Stimulated activated CD4-positive, alpha-beta T cell treated with anti-CD3 and anti-CD28 coated beads, TNF-alpha, amount 100 ng/mL, for 24 hours (primary cell): ENCODE measurements around the gene NR2C2.
A peak's percentile ranks its signal among the peaks of the same experiment; 100 is the strongest.

Source experiments
- DNase-seq, 3 experiments: peaks; one replicate each; pipeline ENCODE4 v3.0.0-alpha.2; 2020; ENCODE audit warnings: low read depth in 3 of 3

NR2C2 gene

DNA sequence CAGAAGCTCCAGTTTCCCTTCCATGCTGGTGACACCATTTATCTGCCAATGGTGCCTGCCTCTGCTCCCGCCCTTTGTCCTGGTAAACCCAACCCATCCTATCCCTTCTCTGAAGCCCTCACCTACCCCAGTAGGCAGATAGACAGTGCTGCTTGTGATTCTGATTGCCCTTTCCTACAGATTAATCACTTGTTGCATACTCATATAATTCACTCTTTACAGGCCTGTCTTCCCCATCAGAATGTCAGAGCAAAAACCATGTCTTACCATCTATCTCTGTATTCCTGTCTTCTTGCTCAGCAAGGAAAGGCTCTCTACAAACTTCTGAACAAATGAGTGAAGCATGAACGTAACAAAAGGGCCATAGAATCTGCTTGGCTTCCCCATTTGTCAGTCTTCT is 69.8 kb downstream of the NR2C2 start:
- no peak for DNase-seq

DNA sequence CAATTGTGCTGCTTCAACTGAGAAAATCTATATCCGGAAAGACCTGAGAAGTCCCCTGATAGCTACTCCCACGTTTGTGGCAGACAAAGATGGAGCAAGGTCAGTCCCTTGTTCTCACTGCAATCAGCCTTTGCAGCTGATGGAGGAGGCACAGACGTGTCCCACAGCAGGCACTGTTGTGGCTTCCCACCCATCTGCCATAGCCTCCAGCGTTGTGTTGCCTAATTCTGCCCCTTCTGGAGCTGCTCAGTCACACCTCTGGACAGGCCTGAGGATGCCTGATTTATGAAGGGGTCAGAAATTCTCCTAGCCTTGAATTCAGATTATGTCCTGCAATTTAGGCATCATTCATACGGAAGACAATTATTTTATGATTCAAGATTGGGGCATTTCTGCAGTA is 75.9 kb downstream of the NR2C2 start:
- DNase-seq: no peak

DNA sequence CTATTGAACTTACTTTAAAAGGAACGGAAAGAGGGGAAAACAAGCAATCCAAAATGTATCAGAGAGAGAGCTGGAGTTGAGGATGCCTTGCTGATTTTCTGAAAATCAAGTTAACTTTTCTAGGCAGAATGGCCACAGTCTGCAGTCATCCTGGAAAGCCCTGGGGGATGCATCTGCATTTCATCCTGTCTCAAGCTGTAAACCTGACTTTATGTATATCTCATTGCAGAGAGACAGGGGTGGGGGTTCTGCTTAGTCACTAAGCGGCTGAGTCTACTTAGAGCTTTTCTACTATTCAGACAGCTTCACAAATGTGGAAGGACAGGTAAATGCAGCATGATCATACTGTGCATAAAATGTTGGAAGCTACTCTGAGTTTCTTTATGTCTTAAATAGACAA is 76.3 kb downstream of the NR2C2 start:
- DNase-seq: no peak

DNA sequence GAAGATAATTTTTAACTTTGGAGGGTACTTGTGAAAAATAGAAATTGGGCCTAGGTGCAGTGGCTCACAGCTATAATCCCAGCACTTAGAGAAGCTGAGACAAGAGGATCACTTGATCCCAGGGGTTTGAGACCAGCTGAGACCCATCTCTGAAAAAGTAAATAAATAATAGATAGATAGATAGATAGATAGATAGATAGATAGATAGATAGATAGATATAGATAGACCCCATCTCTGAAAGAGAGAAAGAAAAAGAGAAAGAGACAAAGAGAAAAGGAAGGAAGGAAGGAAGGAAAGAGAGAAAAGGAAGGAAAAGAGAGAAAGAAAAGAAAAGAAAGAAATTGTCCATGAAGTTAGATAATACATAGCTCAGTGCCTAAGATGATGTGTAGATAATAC is 82.2 kb downstream of the NR2C2 start:
- no peak for DNase-seq

DNA sequence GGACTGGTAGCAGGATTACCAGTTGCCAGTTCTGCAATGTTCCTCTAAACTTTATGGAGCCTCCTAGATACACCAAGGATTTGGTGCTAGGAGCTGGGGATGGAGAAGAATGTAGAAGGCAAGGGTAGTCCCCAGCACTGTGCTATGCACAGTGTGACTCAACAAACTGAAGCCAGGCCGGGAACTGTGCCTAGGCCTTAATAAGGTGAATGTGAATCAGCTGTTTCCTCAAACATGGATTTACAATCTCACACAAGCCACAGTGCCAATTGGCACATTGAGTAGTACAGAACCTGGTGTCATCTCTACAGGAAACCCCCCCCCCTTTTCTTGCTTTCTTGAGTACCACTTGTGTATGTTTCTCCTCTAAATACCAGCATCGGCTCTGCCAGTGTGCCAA is 85.3 kb downstream of the NR2C2 start:
- no peak for DNase-seq

DNA sequence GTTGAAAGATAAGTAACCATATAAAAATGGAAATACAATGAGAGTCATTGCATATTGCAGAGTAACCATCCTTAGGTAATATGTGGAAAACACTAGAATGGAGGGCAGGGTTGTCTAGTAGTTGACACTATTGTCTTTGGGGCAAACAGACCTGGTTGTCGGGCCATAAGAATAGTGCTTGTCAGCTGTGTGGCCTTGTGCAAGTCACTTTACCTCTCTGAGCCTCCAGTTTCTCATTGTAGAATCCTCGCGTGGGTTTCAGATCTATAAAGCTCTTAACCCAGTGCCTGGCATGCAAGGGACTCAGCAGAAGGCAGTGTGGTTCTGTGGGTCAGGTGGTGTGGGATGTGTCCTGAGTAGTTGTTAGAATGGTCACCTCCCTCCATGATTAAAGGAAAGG is 85.7 kb downstream of the NR2C2 start:
- no peak for DNase-seq

DNA sequence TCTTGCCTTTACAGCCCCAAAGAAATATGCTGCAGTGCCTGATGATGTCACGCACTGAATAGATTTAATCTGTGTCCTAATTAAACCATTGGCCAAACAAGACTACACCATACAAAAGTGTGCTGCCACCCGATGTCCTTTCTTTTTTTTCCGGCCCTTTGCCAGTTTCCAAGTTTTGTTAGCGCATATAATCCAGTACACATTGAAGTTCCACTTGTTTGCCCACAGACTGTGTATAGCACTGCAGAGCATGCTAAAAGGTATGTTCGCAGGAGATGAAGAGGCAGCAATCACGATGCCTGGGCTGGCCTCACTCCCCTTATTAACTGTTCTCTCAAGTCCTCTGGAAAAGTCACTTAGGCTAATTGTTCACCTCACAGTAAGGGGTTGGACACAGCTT is 90.9 kb downstream of the NR2C2 start:
- DNase-seq: no peak

DNA sequence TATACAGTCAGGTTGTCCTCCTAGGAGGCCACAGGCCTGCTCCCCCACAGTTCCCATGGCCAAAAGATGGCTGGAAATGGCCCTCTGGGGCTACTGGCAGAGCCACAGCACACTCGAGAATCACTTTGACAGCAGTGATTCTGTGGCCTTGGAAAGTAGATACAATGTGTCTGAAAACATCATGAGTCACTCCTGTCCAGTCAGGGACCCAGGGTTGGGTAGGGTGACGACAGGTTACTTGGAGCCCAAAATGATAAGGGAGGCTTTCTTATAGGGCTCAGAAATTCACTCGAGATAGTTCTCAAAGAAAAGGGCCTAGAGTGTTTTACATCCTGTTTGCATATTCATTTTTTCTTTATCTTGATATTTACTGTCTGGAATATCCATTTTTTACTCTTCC is 93.5 kb downstream of the NR2C2 start:
- no peak for DNase-seq

DNA sequence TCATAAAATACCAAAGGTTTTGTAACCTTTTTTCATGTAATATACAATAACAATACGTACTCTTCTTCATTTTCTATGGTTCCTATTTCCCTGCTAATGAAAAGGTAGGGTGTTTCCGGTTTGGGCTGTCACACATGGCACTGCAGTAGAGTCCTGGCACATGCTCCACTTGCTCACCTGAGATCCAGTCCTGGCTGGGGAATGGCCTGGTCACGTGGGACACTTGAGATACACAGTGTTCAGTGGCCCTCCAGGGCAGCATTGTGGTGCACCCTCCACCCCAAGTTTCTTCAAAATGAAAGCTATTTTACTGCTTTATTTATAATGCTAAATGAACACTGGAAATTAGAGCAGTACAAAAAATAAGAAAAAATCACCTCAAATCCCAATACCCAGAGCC is 94.6 kb downstream of the NR2C2 start:
- DNase-seq: no peak

DNA sequence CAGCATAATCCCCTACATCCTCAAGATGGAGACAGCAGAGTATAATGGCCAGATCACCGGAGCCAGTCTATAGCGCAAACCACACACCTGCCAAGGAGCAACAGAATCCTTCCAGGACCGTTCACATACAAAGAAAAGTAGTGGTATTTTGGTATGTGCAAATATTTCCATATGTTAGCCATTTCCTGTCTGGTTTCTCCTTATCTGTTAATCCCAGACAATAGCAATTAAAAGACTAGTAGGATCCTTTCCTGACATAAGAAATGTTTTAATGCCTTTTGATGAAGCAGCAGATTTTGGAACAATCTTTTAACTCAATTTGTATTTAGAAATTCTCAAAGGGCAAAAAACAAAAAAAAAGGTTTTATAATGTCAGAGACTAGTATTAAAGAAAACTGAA is 95.6 kb downstream of the NR2C2 start:
- no peak for DNase-seq

DNA sequence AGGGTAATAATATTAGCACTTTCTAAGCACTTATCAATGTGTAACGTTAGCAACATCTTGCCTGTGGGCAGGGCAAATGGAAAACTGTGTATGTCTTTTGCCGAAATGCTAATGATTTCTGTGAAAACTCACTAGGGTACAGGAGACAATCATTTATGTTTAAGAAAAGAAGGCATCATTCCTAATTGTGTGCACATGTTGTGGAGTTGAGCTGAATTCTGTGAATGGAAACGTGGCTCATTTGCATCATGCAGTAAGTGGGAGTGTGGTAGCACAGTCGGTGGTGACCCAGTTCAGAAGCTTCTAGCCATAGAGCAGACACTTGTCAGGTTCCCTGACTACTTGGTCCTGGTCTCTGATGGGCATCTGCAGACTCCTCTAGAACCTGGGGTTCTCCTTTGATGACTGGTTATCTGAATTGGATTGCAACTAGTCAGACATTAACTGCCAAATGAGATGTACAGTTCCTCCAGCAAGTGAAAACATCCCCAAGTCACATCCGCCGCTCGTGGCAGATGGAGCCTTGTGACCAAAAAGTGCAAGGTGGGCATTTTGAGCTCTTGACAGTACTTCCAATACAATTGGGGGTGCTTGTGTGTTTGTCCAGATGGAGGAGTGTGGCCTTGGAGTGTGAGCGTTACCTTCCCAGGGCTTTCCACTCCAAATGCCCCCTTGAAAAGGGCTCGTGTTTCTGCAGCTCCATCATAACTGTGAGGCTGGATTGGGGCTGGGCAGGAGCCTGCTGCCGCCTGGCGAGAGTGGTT is 96.2 kb downstream of the NR2C2 start:
- no peak for DNase-seq

DNA sequence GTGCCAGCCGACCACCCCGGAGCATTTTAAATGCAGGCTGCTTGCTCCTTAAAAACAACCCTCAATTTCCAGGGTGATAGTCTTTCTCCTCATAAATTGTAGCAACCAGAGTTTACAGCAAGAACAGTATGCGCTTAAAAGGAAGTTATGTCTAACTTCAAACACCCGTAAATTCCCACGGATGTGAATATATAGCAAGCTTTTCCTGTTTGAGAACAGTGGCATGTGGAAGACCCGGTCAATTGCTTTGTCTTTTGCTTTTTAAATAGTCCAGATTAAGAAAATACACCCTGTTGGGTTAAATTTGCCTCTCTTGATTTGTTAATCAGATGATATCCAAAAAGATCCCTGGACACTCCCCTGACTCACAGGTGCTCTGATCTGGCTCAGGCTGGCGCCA is 96.9 kb downstream of the NR2C2 start:
- no peak for DNase-seq

DNA sequence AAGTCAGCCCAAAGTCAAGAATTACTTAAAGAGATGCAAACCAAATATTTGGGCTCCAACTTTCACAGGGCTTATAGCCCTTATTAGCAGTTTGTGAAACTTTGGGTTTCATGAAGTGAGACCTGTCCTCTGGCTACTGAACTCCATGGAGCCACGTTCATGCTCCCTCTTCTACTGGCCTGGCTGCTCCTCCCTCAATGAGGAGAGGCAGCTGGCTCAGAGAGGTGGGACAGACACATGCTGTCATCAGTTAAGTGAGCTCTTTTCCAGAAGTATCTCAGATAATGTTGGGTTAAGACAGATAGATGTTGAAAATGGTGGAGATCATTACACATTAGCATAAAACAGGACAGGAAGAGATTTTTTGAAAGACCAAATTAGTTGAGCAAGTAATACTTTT is 98.3 kb downstream of the NR2C2 start:
- DNase-seq: no peak

DNA sequence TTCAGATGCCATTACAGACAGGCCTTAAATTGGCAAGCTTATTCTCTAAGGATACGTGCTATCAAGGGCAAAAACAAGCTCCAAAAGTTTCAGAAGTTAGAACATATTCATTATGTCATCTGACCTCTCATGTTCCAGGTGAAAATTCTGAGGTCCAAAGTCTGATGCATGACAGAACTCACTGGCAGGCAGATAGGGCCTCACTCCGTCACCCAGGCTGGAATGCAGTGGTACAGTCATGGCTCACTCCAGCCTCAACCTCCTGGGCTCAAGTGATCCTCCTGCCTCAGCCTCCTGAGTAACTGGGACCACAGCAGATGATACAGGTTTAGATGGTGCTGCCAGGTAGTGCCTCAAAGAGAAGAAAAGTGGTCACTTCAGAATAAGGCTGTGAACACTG is 102.2 kb downstream of the NR2C2 start:
- no peak for DNase-seq

DNA sequence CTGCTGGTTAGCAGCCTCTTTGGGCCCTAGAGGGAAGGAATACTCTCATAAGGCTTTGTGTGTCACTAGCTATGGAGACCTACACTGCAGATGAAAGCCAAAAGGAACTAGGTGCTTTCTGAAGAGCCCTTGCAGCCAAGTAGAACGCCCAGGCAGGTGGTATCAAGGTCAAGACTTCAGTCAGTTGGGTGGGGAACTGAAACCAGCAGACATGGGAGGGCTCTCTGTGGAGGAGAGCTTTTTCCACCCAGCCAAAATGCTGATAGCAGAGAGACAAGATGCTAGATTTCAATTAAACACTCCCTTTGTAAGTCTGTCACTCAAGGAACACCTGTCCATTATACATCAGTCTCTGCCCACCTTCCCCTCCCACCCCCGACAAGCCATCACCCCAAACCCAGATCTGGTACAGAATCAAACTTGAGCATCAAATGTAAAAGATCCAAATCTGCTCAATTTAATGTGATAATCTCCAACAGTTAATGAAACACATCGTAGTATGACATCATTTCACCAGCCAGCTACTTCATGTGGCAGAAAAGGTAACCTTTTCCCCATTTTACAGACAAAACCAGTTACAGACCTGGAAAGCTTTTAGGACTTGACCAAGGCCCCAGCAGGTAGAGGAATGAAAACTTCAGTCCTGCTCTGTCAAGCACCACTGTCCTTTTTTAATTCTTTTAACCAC is 103.2 kb downstream of the NR2C2 start:
- DNase-seq: no peak

DNA sequence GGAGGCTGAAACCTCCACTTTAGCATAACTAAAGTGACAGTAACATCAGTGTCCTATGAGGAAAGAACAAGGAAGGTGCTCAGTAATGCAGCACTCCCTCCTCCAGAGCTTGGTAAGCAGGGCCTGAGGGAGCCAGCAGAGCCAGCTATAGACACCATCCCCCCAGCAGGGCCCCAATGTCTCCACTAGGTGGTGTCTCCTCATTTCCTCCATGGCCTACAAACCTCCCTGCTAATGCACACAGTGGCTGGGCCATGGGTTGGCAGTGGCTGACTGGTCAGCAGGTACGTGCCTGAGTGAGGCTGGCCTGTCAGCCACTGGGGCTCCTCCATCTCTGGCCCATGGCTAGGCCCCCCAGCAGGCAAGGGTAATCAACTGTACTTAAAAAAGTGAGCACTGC is 104.1 kb downstream of the NR2C2 start:
- peak in 2 of 3 experiments; percentile 13 to 30 for DNase-seq

DNA sequence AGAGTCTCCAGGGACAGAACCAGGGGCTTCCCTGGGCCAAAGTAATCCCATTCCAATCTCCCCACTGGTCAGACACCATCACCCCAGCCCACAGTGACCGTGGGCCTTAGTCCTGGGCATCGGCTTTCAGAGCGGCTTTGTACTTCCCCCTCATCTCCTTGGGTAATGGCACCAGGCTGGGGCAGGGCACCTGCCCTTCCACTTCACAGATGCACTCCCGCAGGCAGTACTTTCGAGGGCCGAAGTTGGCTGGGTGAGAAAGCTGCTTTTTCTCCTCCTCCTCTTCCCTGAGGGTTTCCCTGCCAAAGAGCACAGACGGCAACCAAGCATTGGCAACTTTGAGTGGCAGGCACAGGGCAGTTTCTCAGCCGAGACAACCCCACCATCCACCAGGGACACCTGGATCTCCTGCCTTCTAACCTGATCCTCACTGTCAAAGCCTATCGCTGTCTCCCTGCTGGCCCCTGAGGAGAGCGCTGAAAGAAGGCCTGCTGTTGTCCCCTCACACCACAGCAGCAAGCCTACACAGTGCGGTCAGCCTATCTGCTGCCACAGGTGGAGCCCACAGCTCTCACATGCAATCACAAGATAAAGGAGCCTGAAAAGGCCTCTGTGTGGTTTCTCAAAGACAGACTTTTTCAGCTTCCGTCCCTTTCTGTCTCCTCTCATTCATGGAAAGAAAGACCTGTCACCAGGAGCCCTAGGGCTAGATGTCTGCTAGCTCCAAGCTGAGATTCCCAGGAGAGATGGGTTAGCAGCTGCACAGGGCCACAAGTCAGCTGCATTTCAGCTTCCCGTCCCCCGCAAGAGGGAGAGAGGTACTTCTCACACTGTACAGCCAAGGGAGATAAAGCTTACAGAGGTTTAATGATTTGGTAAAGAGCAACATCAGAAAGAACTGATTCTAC is 105.2 kb downstream of the NR2C2 start:
- DNase-seq: no peak

DNA sequence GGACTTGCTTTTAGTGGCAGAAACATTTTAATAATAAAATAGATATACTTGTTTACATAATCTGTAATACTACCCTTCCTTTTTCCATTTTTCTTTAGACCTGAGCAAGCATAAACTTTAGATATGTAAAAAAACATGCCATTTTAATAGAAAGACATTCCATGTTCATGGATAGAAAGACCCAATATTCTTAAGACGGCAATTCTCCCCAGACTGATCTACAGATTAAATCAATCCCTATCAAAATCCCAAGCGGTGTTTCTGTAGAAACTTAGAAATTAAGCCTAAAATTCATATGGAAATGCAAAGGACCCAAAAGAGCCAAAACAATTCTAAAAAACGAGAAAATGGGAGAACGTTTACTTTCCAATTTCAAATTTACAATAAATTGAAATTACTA is 106.2 kb downstream of the NR2C2 start:
- DNase-seq: no peak

DNA sequence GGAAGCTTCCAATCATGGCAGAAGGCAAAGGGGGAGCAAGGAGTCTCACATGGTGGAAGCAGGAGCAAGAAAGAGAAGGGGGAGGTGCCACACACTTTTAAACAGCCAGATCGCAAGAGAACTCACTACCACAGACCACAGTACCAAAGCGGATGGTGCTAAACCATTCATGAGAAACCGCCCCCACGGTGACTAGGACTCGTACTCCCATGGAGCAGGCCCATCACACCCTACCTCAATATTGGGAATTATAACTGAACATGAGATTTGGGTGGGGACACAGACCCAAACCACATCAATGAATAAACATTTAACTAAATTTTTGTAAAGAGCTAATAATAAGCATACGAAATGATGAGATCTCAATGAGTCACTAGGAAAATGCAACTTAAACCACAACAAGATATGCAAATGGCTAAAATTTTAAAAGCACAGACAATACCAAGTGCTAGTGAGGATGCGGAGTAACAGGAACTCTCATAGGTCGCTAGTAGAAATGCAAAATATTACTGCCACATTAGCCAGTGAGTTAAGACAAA is 107.7 kb downstream of the NR2C2 start:
- peak; percentile 43 to 63 (median 60) for DNase-seq

DNA sequence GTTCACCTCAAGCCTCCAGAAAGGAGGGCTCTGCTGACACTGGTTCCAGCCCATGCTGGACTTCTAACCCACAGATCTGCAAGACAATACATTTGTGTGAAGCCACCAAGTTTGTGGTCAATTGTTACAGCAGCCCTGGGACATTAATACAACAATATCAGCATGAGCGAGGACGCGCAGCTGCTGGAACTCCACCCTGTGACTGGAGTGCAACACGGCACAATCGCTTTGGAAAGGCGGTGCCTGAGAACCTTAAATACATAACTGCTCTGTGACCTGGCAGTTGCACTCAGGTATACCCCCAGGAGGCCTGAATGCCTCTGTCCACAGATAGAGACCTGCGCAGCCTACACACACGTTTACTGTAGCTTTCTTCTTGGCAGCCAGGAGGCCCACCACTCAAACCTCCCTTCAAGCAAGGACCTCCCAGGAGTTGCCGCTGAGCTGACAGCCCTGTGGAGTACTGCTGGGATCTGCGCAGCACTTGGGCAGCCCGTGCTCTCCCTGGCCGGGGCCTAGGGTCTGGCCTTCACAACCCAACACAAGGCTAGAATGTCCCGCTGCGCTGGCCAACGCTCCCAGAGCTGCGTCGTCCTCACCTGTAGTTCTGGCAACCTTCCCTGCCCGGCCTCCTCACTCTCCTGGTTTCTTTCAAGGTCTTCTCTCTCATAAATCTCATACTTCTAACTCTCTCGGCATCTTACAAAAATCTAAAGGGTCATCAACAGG is 109.5 kb downstream of the NR2C2 start:
- DNase-seq: no peak

DNA sequence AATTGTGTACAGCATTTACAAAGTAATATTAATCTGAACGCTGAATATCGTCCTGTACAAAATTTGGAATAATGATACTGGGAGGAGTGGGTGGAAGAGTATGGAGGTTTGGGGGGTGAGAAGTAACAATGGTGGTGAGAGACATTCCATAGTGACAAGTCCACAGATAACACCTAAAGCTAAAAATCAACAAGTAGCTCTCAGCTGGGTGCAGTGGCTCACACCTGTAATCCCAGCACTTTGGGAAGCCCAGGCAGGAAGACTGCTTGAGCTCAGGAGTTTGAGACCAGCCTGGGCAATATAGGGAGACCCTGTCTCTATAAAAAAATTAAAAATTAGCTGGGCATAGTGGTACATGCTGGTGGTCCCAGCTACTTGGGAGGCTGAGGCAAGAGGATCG is 112.6 kb downstream of the NR2C2 start:
- no peak for DNase-seq

DNA sequence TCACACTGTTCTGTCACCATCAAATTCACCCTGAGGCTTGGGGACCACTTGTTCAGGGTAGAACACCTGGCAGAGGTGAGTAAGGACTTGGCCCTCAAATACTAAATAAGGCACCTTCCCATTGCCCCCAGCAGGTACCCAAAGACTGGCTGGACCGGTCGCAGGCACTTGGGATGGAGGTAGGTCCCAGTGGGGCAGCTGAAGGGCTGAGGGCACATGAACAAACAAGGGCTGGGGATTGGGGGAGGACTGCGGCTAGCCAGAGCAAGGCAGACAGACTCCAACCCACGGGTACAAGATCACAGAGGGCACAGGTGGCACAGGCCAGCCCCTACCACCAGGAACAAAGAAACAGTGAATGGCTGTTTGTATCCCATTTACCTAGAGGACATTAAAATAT is 115.9 kb downstream of the NR2C2 start:
- DNase-seq: no peak
